T-cell (primary cell): Measurements from ENCODE around the gene POC1A. TPM values are rescaled to one million over a fixed set of nuclear protein-coding genes. Genes with fewer than 3 reads are reported as not detected.
"Not testable (repeated sequence)": the region's sequence is repeated elsewhere in the genome, so short reads cannot be mapped to it uniquely, and the experiment has no call there.

Experiments
- ATAC-seq, 4 experiments: fragments of 200-7000 bp in 3 of 4; fragments of 150-1000 bp in 1 of 4; cut with Tn5 transposase; replicated peaks in 1 of 4; 1 replicate in 3 of 4; 2 replicates in 1 of 4; pipeline ENCODE4 v1.10.0; 2021; ENCODE audit warnings: moderate library complexity in 3 of 4, mild to moderate bottlenecking in 2 of 4, moderate number of reproducible peaks in 1 of 4
- CTCF ChIA-PET, 2 donors: fragments of 300-600 bp; sonication (Branson Sonifier 250); formaldehyde crosslinking; loops; one replicate each; lab custom pipeline; 2022; ENCODE audit warnings: antibody characterized with exemption in 2 of 2; lab: Charles Lee
- POLR2A ChIA-PET, 2 donors: fragments of 300-600 bp; sonication (Branson Sonifier 250); formaldehyde crosslinking; loops; one replicate each; lab custom pipeline; 2022; ENCODE audit warnings: antibody characterized with exemption in 2 of 2; lab: Charles Lee
- DNase-seq, 35 experiments: peaks; one replicate each; pipeline versions ENCODE4 v3.0.0 to v3.0.0-alpha.2; 2013 to 2023
- H3K27ac ChIP-seq: one replicate; pipeline ENCODE4 v1.5.1; 2013; ENCODE audit warnings: low read length
- H3K27me3 ChIP-seq, 2 experiments: replicated peaks in 1 of 2; 1 replicate in 1 of 2; 2 replicates in 1 of 2; pipeline versions ENCODE4 v1.6.1 to v1.7.0; 2013; ENCODE audit warnings: low read length in 1 of 2, mixed read lengths in 1 of 2; ENCODE audit not compliant: control insufficient read depth in 2 of 2, insufficient read depth in 2 of 2; ENCODE audit errors: extremely low read depth in 1 of 2
- H3K36me3 ChIP-seq, 2 donors: 1 replicate in 1 of 2; 2 replicates in 1 of 2; pipeline versions ENCODE4 v1.6.1 to v1.7.0; 2013; ENCODE audit warnings: low read length in 1 of 2; ENCODE audit not compliant: control insufficient read depth in 2 of 2, insufficient read depth in 1 of 2; ENCODE audit errors: extremely low read depth in 1 of 2
- H3K4me1 ChIP-seq, 2 experiments: 1 replicate in 1 of 2; 2 replicates in 1 of 2; pipeline versions ENCODE4 v1.6.1 to v1.7.0; 2013; ENCODE audit warnings: low read length in 2 of 2, mixed read lengths in 1 of 2; ENCODE audit not compliant: insufficient read depth in 2 of 2, control insufficient read depth in 1 of 2; ENCODE audit errors: extremely low read depth in 1 of 2
- H3K4me3 ChIP-seq, 2 donors: 1 replicate in 1 of 2; 2 replicates in 1 of 2; pipeline versions ENCODE4 v1.5.1 to v1.7.0; 2013; ENCODE audit warnings: mild to moderate bottlenecking in 2 of 2, low read length in 1 of 2, moderate library complexity in 1 of 2; ENCODE audit not compliant: control insufficient read depth in 1 of 2; ENCODE audit errors: extremely low read depth in 1 of 2
- H3K9me3 ChIP-seq: 2 replicates; pipeline ENCODE4 v1.7.0; 2013
- H3K27ac Mint-ChIP-seq, 2 donors: one replicate each; pipeline ENCODE4 v1.8.0; 2020 to 2021; ENCODE audit warnings: mild to moderate bottlenecking in 2 of 2, mixed read lengths in 2 of 2
- H3K27me3 Mint-ChIP-seq, 2 donors: one replicate each; pipeline ENCODE4 v1.8.0; 2021 to 2022; ENCODE audit warnings: mixed read lengths in 2 of 2
- H3K36me3 Mint-ChIP-seq: one replicate; pipeline ENCODE4 v1.8.0; 2021; ENCODE audit warnings: mixed read lengths
- H3K4me1 Mint-ChIP-seq, 3 donors: one replicate each; pipeline ENCODE4 v1.8.0; 2020 to 2022; ENCODE audit warnings: mixed read lengths in 3 of 3, mild to moderate bottlenecking in 1 of 3
- H3K4me3 Mint-ChIP-seq, 3 donors: one replicate each; pipeline ENCODE4 v1.8.0; 2020 to 2022; ENCODE audit warnings: mild to moderate bottlenecking in 3 of 3, mixed read lengths in 3 of 3, moderate library complexity in 3 of 3
- H3K9me3 Mint-ChIP-seq, 3 donors: one replicate each; pipeline ENCODE4 v1.8.0; 2020 to 2022; ENCODE audit warnings: mixed read lengths in 3 of 3
- WGBS: methylation state at CpG from one replicate; pipeline ENCODE4 v1.1.5; 2013; ENCODE audit warnings: missing lambda C conversion rate; ENCODE audit not compliant: insufficient coverage; 5-methylcytosine and 5-hydroxymethylcytosine counted together
- total RNA-seq, 35 experiments: library from RNA in 6 of 35; stranded (reverse) in 6 of 35; fragments of 120-200 nt in 1 of 35; gene quantifications; one replicate each; pipeline versions ENCODE4 v1.2.1 to v1.2.4 and lab custom pipeline; 2013 to 2026

The POC1A gene
- total RNA-seq, 5 donors from 2014 or later (not counting 1 experiment from before 2014, with no cell fraction given): 0.91 to 1.9 (median 1.7) TPM

DNA sequence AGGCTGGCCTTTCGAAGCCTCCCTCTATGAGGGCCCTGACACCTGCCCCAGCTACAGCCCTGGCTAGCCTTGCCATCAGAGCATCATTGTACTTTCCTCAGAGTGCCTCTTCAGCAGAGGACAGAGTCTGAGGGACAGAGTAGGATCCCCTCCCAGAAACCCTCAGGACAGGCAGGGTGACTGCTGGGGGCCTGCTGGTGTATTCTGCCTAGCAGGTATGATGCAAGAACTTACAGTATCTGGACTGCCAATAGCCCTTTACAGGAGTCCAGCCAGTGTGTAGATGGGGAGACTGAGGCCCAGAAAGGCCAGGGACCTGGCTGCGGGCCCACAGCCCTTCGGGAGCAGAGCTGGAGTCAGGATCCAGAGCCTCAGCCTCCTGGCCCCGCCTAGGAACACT lies 116.9 kb downstream of the POC1A start:
- no peaks in the 10 kb centered on the region for H3K9me3 Mint-ChIP-seq
- Histone ChIP-seq H3K36me3 (no peaks in the 10 kb centered on the region), H3K9me3 (no peaks in the 10 kb centered on the region), H3K4me3 (no peak overlapping the region), H3K27ac (no peak overlapping the region), H3K4me1 (peaks cover 0 to 11% of the 10 kb centered on the region in 2 experiments), H3K27me3 (peaks cover 0 to 18% of the 10 kb centered on the region in 2 experiments)
- H3K36me3 Mint-ChIP-seq: no peaks in the 10 kb centered on the region
- ATAC-seq: no peak
- no peak overlapping the region for H3K27ac Mint-ChIP-seq
- CTCF ChIA-PET: interaction anchor here in 1 of 2 donors (0.6 kb wide), 1 partner anchor 216 kb away, joined by 3 read pairs; no protein-coding TSS in a partner anchor
- WGBS: 86% methylated on average over 4 of the region's 4 CpGs
- H3K27me3 Mint-ChIP-seq: no peaks in the 10 kb centered on the region
- POLR2A ChIA-PET: no interaction called here
- H3K4me3 Mint-ChIP-seq: no peak overlapping the region
- DNase-seq: no peak
- peaks cover 7 to 11% (median 9%) of the 10 kb centered on the region in 3 donors for H3K4me1 Mint-ChIP-seq

DNA sequence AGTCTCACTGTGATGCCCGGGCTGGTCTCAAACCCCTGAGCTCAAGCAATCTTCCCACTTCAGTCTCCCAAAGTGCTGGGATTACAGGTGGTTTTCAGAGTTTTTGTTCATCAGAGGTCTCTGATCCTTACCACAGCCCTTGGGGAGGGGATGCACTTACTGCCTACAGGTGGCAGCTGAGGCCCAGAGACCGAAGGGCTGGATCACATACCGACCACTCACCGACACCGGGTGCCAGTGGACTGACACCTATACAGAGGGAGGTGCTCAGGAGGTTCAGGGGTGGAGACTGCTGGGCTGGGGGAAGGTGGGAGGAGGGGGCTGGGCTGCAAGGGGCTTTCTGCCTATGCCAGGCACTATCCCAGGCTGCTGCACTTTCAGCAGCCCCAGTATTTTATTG lies 117.4 kb downstream of the POC1A start:
- Mint-ChIP-seq H3K27me3 (no peaks in the 10 kb centered on the region), H3K36me3 (no peaks in the 10 kb centered on the region), H3K27ac (no peak overlapping the region), H3K9me3 (no peaks in the 10 kb centered on the region), H3K4me1 (peaks cover 3 to 6% (median 4%) of the 10 kb centered on the region in 3 donors), H3K4me3 (no peak overlapping the region)
- DNase-seq (peak in 3 of 35 experiments; percentile 10 to 46 (median 32)), ATAC-seq (peak; percentile 62 to 89 (median 74))
- no peaks in the 10 kb centered on the region for H3K9me3 ChIP-seq
- CTCF ChIA-PET: interaction anchor here in 1 of 2 donors (0.7 kb wide), 1 partner anchor 120 kb away, joined by 3 read pairs; no protein-coding TSS in a partner anchor
- peaks cover 0 to 8% of the 10 kb centered on the region in 2 experiments for H3K4me1 ChIP-seq
- POLR2A ChIA-PET: no interaction called here
- peaks cover 0 to 18% of the 10 kb centered on the region in 2 experiments for H3K27me3 ChIP-seq
- no peaks in the 10 kb centered on the region for H3K36me3 ChIP-seq
- no peak overlapping the region for H3K27ac ChIP-seq
- H3K4me3 ChIP-seq: no peak overlapping the region
- WGBS: 25% methylated on average over 3 of the region's 5 CpGs

DNA sequence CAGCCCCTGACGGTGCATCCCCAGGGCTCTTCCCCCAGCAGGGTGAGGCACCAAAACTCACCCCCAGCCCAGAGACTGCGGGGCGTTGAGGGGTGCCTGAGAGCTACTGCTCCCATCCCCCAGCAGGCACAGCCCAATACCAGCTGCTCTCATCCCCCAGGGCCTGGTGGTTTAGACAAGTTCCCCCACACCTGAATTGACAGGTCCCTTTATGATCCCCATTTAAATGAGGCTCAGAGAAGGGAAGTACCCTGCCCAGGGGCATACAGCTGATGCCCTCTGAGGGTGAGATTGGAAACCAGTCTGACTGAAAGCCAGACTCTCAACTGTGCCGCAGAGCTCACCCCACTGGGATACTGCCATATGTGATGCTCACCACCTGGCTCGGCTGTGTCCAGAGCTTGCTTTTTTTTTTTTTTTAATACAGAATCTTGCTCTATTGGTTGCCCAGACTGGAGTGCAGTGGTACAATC lies 118.0 kb downstream of the POC1A start:
- H3K27me3 ChIP-seq: peaks cover 0 to 18% of the 10 kb centered on the region in 2 experiments
- ChIA-PET CTCF (interaction anchor here (0.6 to 0.7 kb wide), 3 partner anchors 13 to 119 kb away, joined by 3 read pairs; no protein-coding TSS in a partner anchor), POLR2A (no interaction called here)
- peaks cover 0 to 6% of the 10 kb centered on the region in 2 experiments for H3K4me1 ChIP-seq
- Mint-ChIP-seq H3K27me3 (no peaks in the 10 kb centered on the region), H3K27ac (no peak overlapping the region), H3K36me3 (no peaks in the 10 kb centered on the region), H3K4me3 (no peak overlapping the region), H3K9me3 (no peaks in the 10 kb centered on the region), H3K4me1 (peaks cover 0 to under 1% (median 0%) of the 10 kb centered on the region in 3 donors)
- ATAC-seq: no peak
- 88% methylated on average over 2 of the region's 5 CpGs for WGBS
- no peaks in the 10 kb centered on the region for H3K9me3 ChIP-seq
- H3K36me3 ChIP-seq: no peaks in the 10 kb centered on the region
- H3K27ac ChIP-seq: no peak overlapping the region
- H3K4me3 ChIP-seq: no peak overlapping the region
- no peak for DNase-seq

DNA sequence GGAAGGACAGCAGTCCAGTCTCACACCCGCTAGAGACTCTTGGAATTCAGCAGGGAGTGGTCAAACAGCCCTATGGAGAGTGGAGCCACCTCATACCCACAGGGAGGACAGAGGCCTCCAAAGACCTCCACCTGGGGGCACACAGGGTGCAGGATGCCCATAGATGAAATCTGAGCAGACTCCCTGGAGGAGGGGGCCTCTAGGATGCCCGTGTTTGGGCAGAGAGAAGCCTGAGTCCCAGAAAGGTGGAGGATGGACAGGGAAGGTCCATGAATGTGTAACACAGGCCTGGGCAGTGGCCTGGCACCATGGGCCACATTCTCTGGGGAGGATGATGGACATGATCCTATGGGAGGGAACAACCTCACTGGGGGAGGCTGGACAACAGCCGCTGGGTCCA lies 119.6 kb downstream of the POC1A start:
- DNase-seq (no peak), ATAC-seq (no peak)
- Histone ChIP-seq H3K36me3 (no peaks in the 10 kb centered on the region), H3K27me3 (peaks cover 0 to 15% of the 10 kb centered on the region in 2 experiments), H3K4me1 (peaks cover 0 to 6% of the 10 kb centered on the region in 2 experiments), H3K9me3 (no peaks in the 10 kb centered on the region), H3K27ac (no peak overlapping the region), H3K4me3 (no peak overlapping the region)
- no peak overlapping the region for H3K4me3 Mint-ChIP-seq
- no peaks in the 10 kb centered on the region for H3K36me3 Mint-ChIP-seq
- 67% methylated on average over 1 of the region's 3 CpGs for WGBS
- H3K27me3 Mint-ChIP-seq: no peaks in the 10 kb centered on the region
- H3K9me3 Mint-ChIP-seq: no peaks in the 10 kb centered on the region
- no peaks in the 10 kb centered on the region for H3K4me1 Mint-ChIP-seq
- CTCF ChIA-PET: no interaction called here
- H3K27ac Mint-ChIP-seq: no peak overlapping the region
- POLR2A ChIA-PET: no interaction called here

DNA sequence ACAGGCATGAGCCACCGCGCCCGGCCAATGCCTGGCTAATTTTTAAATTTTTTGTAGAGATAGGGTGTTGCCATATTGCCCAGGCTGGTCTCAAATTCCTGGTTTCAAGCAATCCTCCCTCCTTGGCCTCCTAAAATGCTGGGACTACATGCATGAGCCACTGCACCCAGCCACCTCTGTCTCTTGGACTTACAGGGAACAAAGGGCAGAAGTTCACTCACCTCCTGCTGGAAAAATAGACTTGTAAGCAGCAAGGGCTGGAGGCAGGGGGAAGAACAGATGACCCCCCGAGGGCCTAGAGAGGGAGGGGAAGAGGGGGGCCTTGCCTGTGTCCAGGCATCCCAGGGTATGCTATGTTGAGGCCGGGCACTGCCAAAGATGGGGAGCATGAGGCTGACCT lies 120.0 kb downstream of the POC1A start:
- peaks cover 0 to 6% of the 10 kb centered on the region in 2 experiments for H3K4me1 ChIP-seq
- WGBS: 100% methylated on average over 1 of the region's 5 CpGs
- H3K9me3 ChIP-seq: no peaks in the 10 kb centered on the region
- DNase-seq (no peak), ATAC-seq (no peak)
- Mint-ChIP-seq H3K4me3 (no peak overlapping the region), H3K36me3 (no peaks in the 10 kb centered on the region), H3K27ac (no peak overlapping the region), H3K27me3 (no peaks in the 10 kb centered on the region), H3K9me3 (no peaks in the 10 kb centered on the region), H3K4me1 (no peaks in the 10 kb centered on the region)
- no peaks in the 10 kb centered on the region for H3K36me3 ChIP-seq
- H3K27ac ChIP-seq: no peak overlapping the region
- H3K4me3 ChIP-seq: no peak overlapping the region
- CTCF ChIA-PET: no interaction called here
- POLR2A ChIA-PET: no interaction called here
- H3K27me3 ChIP-seq: peaks cover 0 to 15% of the 10 kb centered on the region in 2 experiments

GRCh38 chr3:52033748-52034147 lies 120.5 kb downstream of the POC1A start:
- H3K4me1 Mint-ChIP-seq, POLR2A ChIA-PET, H3K36me3 ChIP-seq, H3K4me3 Mint-ChIP-seq, CTCF ChIA-PET, H3K27me3 Mint-ChIP-seq, H3K27ac ChIP-seq, H3K9me3 Mint-ChIP-seq, DNase-seq, H3K4me3 ChIP-seq, H3K27ac Mint-ChIP-seq, ATAC-seq, H3K9me3 ChIP-seq, H3K4me1 ChIP-seq, H3K36me3 Mint-ChIP-seq: not testable (repeated sequence)
- WGBS: 94% methylated on average over 6 of the region's 6 CpGs
- H3K27me3 ChIP-seq: peaks cover 0 to 15% of the 10 kb centered on the region in 2 experiments
